Measurements from ENCODE around the gene UCKL1. TPM values are rescaled to one million over a fixed set of nuclear protein-coding genes. Genes with fewer than 3 reads are reported as not detected.

Gene UCKL1
- total RNA-seq, 1 experiment from 2014 or later: 21.5 TPM

Small RNA genes lying within 50 kb of the gene (small RNA-seq; reads per million reads assigned to genes)
- gene MIR647: 0 reads per million in 2 experiments
- gene MIR941-2: 0 reads per million in 2 experiments
- 0 reads per million in 2 experiments for gene MIR941-4
- gene MIR941-5: 0 reads per million in 2 experiments
- 0.06 to 1.1 reads per million in 2 experiments for gene RNU1-134P

Other genes starting within 250 kb of the UCKL1 start
- 18.9 and 25.5 TPM in 2 replicates for gene ARFRP1, start 248.4 kb downstream of the UCKL1 start, total RNA-seq (2014; rRNA removed; shearing (Covaris generic))
- gene ZGPAT, start 248.4 kb downstream of the UCKL1 start, total RNA-seq (2014; rRNA removed; shearing (Covaris generic)): 23.4 and 24.4 TPM in 2 replicates
- gene LIME1, start 219.8 kb downstream of the UCKL1 start, total RNA-seq (2014; rRNA removed; shearing (Covaris generic)): 2.1 and 3.3 TPM in 2 replicates
- gene SLC2A4RG, start 216.6 kb downstream of the UCKL1 start, total RNA-seq (2014; rRNA removed; shearing (Covaris generic)): 11.3 and 11.4 TPM in 2 replicates
- gene ZBTB46, start 125.2 kb downstream of the UCKL1 start, total RNA-seq (2014; rRNA removed; shearing (Covaris generic)): 1.0 and 1.6 TPM in 2 replicates
- not detected in 2 replicates for gene ABHD16B, start 94.9 kb downstream of the UCKL1 start, total RNA-seq (2014; rRNA removed; shearing (Covaris generic))
- 74.4 and 76.4 TPM in 2 replicates for gene TPD52L2, start 91.1 kb downstream of the UCKL1 start, total RNA-seq (2014; rRNA removed; shearing (Covaris generic))
- 52.7 and 58.1 TPM in 2 replicates for gene DNAJC5, start 61.3 kb downstream of the UCKL1 start, total RNA-seq (2014; rRNA removed; shearing (Covaris generic))
- 8.5 and 8.9 TPM in 2 replicates for gene ZNF512B, start 13.5 kb upstream of the UCKL1 start, total RNA-seq (2014; rRNA removed; shearing (Covaris generic))
- not detected in 2 replicates for gene SAMD10, start 23.2 kb upstream of the UCKL1 start, total RNA-seq (2014; rRNA removed; shearing (Covaris generic))
- gene PRPF6, start 24.7 kb upstream of the UCKL1 start, total RNA-seq (2014; rRNA removed; shearing (Covaris generic)): 63.7 and 71.3 TPM in 2 replicates
- 0.37 and 0.59 TPM in 2 replicates for gene C20orf204, start 79.8 kb upstream of the UCKL1 start, total RNA-seq (2014; rRNA removed; shearing (Covaris generic))
- 0.37 TPM in 1 of 2 replicates, not detected in the other for gene SOX18, start 93.2 kb upstream of the UCKL1 start, total RNA-seq (2014; rRNA removed; shearing (Covaris generic))
- gene TCEA2, start 106.8 kb upstream of the UCKL1 start, total RNA-seq (2014; rRNA removed; shearing (Covaris generic)): 6.8 and 9.8 TPM in 2 replicates
- 28.7 and 31.4 TPM in 2 replicates for gene RGS19, start 123.1 kb upstream of the UCKL1 start, total RNA-seq (2014; rRNA removed; shearing (Covaris generic))
- gene OPRL1, start 123.7 kb upstream of the UCKL1 start, total RNA-seq (2014; rRNA removed; shearing (Covaris generic)): 2.1 and 3.2 TPM in 2 replicates
- 1.1 TPM in 1 of 2 replicates, not detected in the other for gene LKAAEAR1, start 128.0 kb upstream of the UCKL1 start, total RNA-seq (2014; rRNA removed; shearing (Covaris generic))
- gene NPBWR2, start 151.1 kb upstream of the UCKL1 start, total RNA-seq (2014; rRNA removed; shearing (Covaris generic)): not detected in 2 replicates
- gene MYT1, start 208.0 kb upstream of the UCKL1 start, total RNA-seq (2014; rRNA removed; shearing (Covaris generic)): 0.29 and 1.8 TPM in 2 replicates